A673 (cell line): ENCODE results near the gene MAP3K8. TPM values are rescaled to one million over a fixed set of nuclear protein-coding genes. Genes with fewer than 3 reads are reported as not detected.
"Not testable (repeated sequence)": the region's sequence is repeated elsewhere in the genome, so short reads cannot be mapped to it uniquely, and the experiment has no call there.

Experiments
- BruUV-seq: library from RNA; stranded (reverse); fragments of 400-500 nt; replicated peaks from 2 replicates; lab custom pipeline; 2021; lab: Mats Ljungman, UMichigan
- CTCF ChIA-PET: fragments of 300-600 bp; sonication (Branson Sonifier 250); formaldehyde crosslinking; loops from one replicate; lab custom pipeline; 2022; ENCODE audit warnings: antibody characterized with exemption; lab: Charles Lee
- POLR2A ChIA-PET: fragments of 300-600 bp; sonication (Branson Sonifier 250); formaldehyde crosslinking; loops from one replicate; lab custom pipeline; 2022; ENCODE audit warnings: antibody characterized with exemption; ENCODE audit not compliant: low non-redundant PET; lab: Charles Lee
- DNase-seq: peaks from one replicate; pipeline ENCODE4 v3.0.0-alpha.2; 2015; ENCODE audit warnings: low spot score
- H3K27ac ChIP-seq: fragments of 200-600 bp; sonication (generic); 2 replicates; pipeline ENCODE4 v1.5.1; 2016; ENCODE audit warnings: mixed run types, low read depth, mild to moderate bottlenecking, mixed read lengths, antibody characterized with exemption, low read length; ENCODE audit not compliant: poor library complexity, severe bottlenecking
- H3K27me3 ChIP-seq: fragments of 200-600 bp; sonication (generic); replicated peaks from 2 replicates; pipeline ENCODE4 v1.6.1; 2017; ENCODE audit warnings: mixed run types, low read depth, mild to moderate bottlenecking, mixed read lengths, antibody characterized with exemption, low read length; ENCODE audit not compliant: insufficient read depth, poor library complexity
- H3K36me3 ChIP-seq: fragments of 200-600 bp; sonication (generic); 2 replicates; pipeline ENCODE4 v1.6.1; 2016; ENCODE audit warnings: mixed run types, mild to moderate bottlenecking, mixed read lengths, antibody characterized with exemption, low read length; ENCODE audit not compliant: insufficient read depth, poor library complexity, severe bottlenecking
- H3K4me1 ChIP-seq: fragments of 200-600 bp; sonication (generic); 2 replicates; pipeline ENCODE4 v1.6.1; 2017; ENCODE audit warnings: mixed run types, mild to moderate bottlenecking, mixed read lengths, antibody characterized with exemption, low read length; ENCODE audit not compliant: insufficient read depth, poor library complexity, severe bottlenecking
- H3K4me3 ChIP-seq: fragments of 200-600 bp; sonication (generic); 2 replicates; pipeline ENCODE4 v1.5.1; 2016; ENCODE audit warnings: low read depth, mixed run types, mild to moderate bottlenecking, mixed read lengths, low read length; ENCODE audit not compliant: poor library complexity, severe bottlenecking
- H3K9me3 ChIP-seq: fragments of 200-600 bp; sonication (generic); 2 replicates; pipeline ENCODE4 v1.6.1; 2016; ENCODE audit warnings: mixed run types, low read depth, mild to moderate bottlenecking, mixed read lengths, antibody characterized with exemption, low read length; ENCODE audit not compliant: poor library complexity, severe bottlenecking
- EZH2 ChIP-seq: fragments of 200-600 bp; sonication (generic); IDR thresholded peaks from 2 replicates; pipeline ENCODE4 v1.6.1; 2017; ENCODE audit warnings: borderline replicate concordance, low read depth, mild to moderate bottlenecking, mixed read lengths, antibody characterized with exemption, low read length; ENCODE audit not compliant: poor library complexity, severe bottlenecking
- intact Hi-C: fragments of 100-400 bp; cut with micrococcal nuclease; formaldehyde crosslinking; loops from one replicate; pipeline ENCODE4 v1.10.0; 2022; ENCODE audit not compliant: unreplicated experiment
- total RNA-seq: library from RNA; stranded (reverse); gene quantifications from 2 replicates; pipeline ENCODE4 v1.2.3, GENCODE V29; 2021
- TF ChIP-seq, protein P1 (sequence below): fragments of 300-800, 200-600 bp; sonication (generic); conservative IDR thresholded peaks from 2 replicates; pipeline ENCODE4 v1.5.1; 2017; ENCODE audit warnings: low read depth, mild to moderate bottlenecking, antibody characterized with exemption, low read length, moderate library complexity, mixed read lengths

The MAP3K8 gene
- total RNA-seq, 1 experiment from 2014 or later, result 4.5 TPM

DNA sequence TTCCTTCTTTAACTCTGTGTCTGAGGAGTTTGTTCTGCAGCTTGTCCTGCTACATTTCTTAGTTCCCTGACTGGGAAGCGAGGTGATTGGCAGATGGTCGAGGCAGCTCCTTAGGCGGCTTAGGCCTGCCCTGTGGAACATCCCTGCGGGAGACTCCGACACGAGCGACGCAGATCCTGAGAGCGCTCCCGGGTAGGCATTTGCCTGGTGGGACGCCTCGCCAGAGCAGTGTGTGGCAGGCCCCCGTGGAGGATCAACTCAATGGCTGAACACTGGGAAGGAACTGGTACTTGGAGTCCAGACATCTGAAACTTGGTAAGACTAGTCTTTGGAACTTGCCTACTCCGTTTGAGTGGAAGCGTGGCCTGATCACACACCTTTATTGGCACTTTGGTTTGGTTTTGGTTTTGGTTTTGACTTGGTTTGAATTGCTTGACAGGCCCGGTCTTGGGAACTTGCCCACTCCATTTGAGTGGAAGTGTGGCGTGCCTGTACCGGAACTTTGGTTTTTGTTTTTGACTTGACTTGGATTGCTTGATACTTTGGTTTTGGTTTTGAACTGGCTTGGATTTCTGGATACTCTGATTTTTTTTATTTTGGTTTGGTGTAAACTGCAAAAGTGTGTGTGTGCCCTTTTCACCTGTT lies 42.6 kb downstream of the MAP3K8 start:
- no peak overlapping the region for H3K4me3 ChIP-seq
- H3K36me3 ChIP-seq, result no peaks in the 10 kb centered on the region
- H3K27me3 ChIP-seq, result no peaks in the 10 kb centered on the region
- ChIA-PET POLR2A (no interaction called here), CTCF (no interaction called here)
- no peaks in the 10 kb centered on the region for H3K4me1 ChIP-seq
- intact Hi-C loops, result no loop called here
- no peak for DNase-seq
- no TSS peak for BruUV-seq
- H3K27ac ChIP-seq, result no peak overlapping the region
- no peak for TF ChIP-seq EZH2
- TF ChIP-seq, protein P1, sequence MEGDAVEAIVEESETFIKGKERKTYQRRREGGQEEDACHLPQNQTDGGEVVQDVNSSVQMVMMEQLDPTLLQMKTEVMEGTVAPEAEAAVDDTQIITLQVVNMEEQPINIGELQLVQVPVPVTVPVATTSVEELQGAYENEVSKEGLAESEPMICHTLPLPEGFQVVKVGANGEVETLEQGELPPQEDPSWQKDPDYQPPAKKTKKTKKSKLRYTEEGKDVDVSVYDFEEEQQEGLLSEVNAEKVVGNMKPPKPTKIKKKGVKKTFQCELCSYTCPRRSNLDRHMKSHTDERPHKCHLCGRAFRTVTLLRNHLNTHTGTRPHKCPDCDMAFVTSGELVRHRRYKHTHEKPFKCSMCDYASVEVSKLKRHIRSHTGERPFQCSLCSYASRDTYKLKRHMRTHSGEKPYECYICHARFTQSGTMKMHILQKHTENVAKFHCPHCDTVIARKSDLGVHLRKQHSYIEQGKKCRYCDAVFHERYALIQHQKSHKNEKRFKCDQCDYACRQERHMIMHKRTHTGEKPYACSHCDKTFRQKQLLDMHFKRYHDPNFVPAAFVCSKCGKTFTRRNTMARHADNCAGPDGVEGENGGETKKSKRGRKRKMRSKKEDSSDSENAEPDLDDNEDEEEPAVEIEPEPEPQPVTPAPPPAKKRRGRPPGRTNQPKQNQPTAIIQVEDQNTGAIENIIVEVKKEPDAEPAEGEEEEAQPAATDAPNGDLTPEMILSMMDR, result no peak
- H3K9me3 ChIP-seq, result no peaks in the 10 kb centered on the region

DNA sequence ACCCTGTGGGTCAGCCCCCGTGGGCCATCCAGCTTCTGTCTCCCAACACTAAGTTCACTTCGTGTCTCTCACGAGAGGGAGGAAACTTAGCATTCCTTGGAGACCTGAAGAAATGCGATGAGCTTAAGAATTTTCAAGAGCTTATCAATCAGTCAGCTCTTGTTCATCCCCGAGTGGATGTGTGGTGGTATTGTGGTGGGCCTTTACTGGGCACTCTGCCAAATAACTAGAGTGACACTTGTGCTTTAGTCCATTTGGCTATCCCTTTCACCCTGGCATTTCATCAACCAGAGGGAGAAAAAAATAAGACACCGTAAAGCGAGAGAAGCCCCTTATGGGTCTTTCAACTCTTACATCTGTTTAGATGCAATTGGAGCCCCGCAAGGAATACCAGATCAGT lies 45.5 kb downstream of the MAP3K8 start:
- H3K4me1 ChIP-seq, CTCF ChIA-PET, BruUV-seq, POLR2A ChIA-PET, DNase-seq, H3K27ac ChIP-seq, intact Hi-C loops, H3K9me3 ChIP-seq, H3K27me3 ChIP-seq, H3K36me3 ChIP-seq, H3K4me3 ChIP-seq: not testable (repeated sequence)

DNA sequence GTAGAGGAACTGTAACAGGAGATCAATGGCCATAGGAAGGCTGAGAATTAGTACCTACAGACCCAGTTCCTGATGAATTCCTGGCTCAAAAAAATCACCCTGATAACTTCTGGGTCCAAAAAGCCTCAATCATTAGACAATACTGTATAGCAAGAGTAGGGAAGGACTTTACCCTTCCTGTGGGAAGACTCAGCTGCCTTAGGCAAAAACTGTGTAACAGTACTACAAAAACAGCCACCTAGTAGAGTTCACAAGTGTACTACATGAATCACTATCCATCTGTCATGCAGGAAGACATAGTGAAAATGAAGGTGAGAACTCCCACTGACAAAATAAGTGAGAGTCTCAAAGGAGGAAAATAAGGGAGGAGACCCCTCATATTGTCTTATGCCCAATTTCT lies 47.6 kb downstream of the MAP3K8 start:
- no peak for DNase-seq
- no peak overlapping the region for H3K27ac ChIP-seq
- BruUV-seq, result no TSS peak
- intact Hi-C loops, result no loop called here
- H3K4me3 ChIP-seq, result no peak overlapping the region
- no peaks in the 10 kb centered on the region for H3K4me1 ChIP-seq
- POLR2A ChIA-PET, result no interaction called here
- H3K9me3 ChIP-seq, result no peaks in the 10 kb centered on the region
- CTCF ChIA-PET, result no interaction called here
- H3K27me3 ChIP-seq, result no peaks in the 10 kb centered on the region
- H3K36me3 ChIP-seq, result no peaks in the 10 kb centered on the region
- TF ChIP-seq, protein P1, result no peak
- TF ChIP-seq EZH2, result no peak

DNA sequence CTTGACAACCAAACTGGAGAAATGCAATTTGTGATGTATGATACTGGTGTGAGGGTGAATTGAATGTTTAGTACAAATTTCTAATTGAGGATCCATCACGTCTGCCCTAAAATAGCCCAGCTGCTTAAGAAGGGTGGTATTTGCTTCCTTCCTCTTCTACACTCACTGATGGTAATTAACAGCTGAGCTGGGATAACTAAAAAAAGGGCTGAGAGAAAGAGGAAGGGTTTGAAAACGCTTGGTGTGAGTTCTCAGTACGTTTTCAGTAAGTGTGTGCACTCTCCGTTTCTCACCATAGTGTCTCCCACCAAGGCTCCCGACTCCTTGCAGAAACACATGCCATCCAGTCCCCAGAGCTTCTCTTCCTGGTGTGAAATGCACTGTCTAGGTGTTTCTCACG lies 54.3 kb downstream of the MAP3K8 start:
- intact Hi-C loops, result no loop called here
- CTCF ChIA-PET, result no interaction called here
- POLR2A ChIA-PET, result no interaction called here
- DNase-seq, result no peak
- Histone ChIP-seq H3K27ac (no peak overlapping the region), H3K9me3 (no peaks in the 10 kb centered on the region), H3K36me3 (no peaks in the 10 kb centered on the region), H3K4me1 (no peaks in the 10 kb centered on the region), H3K4me3 (no peak overlapping the region), H3K27me3 (no peaks in the 10 kb centered on the region)
- BruUV-seq, result no TSS peak
- TF ChIP-seq, protein P1, result no peak
- no peak for TF ChIP-seq EZH2
